HG03354 (cell line): ENCODE results near the gene NRCAM.

Experiments
- ATAC-seq: cut with Tn5 transposase; IDR thresholded peaks from one replicate; pipeline ENCODE4 v1.9.1; 2021; ENCODE audit warnings: mild to moderate bottlenecking; ENCODE audit not compliant: unreplicated experiment, poor library complexity, severe bottlenecking

The NRCAM gene

DNA sequence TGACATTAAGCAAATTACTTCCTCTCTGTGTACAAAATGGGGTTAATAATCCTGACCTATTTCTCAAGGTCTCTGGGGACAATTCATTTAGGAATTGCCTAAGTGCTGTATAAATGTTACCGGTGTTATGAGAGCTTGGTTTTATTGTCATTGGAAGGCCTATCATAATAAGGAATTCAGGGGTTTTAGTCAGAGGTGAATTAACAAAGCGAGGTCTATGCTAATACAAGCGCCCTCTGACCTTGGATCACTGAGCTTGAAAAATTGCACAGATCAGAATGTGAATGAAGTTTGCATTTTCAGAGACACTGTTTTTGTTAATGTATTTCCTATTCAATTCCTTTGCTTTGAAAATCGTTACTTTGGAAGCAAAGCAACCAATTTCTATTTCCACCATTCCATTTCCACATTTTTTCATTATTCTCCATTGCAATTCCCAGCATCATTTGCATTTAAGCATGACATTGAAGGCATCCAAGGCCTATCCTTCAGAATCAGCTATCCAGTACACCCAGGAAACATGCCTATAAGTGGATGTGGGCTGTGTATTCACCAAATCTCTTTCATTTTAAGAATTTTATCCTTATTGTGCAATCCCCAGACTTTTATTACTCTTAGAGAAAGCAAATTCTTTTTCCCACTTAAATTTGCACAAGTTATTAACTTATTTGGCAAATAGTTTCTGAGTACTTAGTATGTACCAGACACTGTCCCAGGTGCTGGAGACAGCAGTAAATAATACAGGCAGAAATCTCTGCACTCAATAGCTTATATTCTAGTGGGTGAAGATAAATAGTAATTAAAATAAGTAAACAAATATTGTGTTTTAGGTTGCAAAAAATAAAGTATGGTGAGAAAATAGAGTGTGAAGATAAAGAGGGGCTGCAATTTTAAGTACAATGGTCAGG, 133.1 kb downstream of the NRCAM start:
- no peak for ATAC-seq

DNA sequence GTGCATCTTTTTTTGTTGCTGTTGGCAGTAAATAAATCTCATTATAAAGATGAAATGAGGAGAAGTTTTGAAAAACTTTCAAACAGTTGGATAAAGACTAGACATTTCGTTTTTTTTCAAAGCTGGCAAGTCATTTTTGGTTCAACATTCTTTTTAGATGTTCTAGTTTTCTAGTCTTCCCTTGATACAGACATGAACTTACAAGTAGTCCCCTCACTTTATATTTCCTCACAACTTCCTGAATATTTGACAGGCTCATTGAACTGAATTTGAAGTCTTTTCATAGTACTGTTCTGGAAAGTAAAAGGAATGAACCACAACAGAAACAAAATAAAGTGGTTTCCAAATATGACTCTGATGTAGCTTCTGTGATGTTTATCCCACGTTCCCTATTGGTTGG, 134.2 kb downstream of the NRCAM start:
- no peak for ATAC-seq

DNA sequence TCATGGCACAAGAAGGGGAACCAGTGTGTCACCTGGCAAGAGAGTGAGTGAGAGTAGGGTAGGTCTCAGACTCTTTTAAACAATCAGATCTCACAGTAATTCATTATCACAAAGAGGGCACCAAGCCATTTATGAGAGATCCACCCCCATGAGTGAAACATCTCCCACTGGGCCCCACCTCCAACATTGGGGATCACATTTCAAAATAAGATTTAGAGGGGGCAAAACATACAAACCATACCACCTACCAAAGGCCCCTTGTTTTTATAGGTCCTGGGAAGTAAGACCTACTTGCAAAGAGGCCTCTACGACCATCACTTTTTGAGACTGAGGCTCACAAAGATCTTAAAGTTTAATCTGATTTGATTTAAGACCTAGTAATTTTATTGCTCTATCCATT, 134.9 kb downstream of the NRCAM start:
- no peak for ATAC-seq

DNA sequence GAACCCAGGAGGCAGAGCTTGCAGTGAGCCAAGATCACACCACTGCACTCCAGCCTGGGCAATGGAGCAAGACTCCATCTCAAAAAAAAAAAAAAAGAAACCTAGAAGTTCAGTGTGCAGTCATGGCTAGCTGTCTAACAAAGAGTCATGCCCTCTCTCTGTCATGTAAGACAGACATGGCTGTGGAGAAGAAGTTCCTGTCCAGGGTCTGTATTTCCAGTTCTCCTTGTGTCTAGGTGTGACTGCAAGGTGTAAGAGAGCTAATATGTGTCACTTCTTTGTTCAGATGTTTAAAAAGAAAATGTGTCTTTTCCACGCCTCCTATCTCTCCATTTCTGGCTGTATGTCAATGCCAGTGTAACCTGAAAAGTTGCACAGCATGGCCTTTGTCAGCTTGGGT, 139.5 kb downstream of the NRCAM start:
- ATAC-seq = no peak

DNA sequence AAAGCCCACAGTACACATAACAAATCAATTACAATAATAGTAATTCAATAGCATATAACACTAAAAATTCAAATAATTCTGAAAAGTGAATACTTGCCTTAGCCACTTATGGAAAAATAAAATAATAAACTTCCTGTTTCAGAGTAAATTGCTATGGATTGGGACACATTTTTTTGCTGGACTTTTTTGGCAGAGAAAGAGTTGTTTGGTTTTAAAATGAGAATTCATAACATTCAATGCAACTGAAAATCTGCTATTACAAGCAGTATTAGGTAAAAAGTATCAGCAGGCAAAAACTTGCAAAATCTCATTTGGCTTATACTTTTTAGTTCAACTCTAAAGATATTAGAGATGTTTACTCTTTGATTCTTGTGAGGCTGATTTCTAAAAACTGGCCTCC, 141.7 kb downstream of the NRCAM start:
- no peak for ATAC-seq

DNA sequence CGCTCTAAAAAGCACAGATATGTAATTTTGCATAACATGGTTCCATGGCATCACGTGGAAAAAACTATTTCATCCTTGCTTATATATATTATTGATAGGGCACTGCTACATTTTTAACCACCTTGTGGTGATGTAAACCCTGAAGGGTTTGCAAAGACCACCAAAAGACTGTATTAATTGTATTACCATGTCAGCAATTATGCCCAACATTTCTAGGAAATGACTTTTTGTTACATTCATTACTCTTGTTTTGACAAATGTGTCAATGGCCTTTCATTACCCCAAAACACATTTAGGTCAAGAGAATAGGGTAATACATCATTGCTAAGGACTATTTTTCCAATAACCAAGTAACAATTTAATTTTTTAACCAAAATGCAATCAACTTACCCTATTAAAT, 142.2 kb downstream of the NRCAM start:
- no peak for ATAC-seq

DNA sequence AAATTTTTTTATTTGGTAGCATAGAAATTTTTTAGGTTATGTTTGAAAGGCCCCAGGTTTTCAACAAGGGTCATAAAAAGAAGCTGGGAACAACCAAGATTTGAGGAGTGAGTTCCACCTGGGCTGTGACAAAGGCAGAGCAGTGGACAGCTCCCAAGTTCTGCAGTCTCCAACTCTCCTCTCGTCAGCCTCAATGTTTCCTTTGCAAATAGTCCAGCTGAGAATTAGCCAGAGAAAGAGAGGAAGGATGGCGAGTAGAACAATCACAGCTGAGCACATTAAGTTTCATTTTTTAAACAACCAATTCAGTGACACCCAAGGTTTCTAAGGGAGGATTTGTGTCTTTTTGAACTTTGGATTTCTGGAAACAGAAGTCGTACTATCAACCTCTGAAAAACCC, 143.2 kb downstream of the NRCAM start:
- ATAC-seq = no peak

DNA sequence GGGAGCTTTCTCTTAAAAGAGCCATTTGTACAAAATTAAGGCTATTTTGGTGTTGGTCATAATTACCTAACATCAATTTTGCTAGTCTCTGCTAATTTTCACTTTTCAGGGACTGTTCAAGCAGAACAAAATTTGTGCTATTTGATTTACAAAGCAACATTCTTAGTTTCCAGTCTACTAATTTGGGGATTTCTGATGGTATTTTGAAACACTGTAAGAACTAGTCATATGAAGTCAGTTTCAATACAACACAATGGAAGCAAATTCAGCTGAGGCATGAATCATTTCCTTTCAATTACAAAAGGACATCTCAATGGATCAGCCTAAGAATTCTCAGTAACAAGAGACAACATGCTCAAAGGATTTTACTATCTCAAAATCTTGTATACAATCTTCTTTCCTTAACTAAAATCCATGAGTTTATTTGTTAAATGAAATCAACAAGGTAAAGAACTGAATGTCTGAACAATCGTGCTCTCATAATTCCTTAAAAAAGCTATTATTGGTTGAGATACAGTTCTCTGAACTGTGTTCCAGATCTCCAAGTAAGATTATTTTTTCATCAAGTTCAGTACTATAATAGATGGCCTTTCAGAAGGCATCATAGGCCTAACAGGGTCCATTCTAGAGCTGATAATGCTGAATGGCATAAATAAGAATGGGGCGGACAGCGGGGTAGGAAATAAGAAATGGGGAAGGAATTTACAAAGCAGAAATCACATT, 144.6 kb downstream of the NRCAM start:
- peak; percentile 59 for ATAC-seq

DNA sequence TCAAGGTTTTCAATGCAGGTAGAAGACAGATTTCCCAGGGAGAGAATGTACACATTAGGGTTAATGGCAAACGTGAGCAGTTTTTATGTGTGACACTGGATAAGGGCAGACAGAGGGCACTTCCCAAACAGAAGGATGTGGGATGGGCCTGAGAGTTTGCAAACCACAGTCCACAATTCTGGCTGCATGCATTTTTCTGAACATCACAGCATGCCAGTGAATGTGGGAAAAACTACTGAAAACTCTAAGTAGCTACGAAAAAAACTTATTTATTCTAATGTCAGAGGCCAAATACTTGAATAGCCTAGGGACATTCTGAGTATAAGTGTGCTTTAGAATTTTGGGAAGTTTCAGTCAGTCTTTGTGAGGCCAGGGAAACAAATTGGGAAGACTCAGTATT, 145.9 kb downstream of the NRCAM start:
- ATAC-seq = no peak

DNA sequence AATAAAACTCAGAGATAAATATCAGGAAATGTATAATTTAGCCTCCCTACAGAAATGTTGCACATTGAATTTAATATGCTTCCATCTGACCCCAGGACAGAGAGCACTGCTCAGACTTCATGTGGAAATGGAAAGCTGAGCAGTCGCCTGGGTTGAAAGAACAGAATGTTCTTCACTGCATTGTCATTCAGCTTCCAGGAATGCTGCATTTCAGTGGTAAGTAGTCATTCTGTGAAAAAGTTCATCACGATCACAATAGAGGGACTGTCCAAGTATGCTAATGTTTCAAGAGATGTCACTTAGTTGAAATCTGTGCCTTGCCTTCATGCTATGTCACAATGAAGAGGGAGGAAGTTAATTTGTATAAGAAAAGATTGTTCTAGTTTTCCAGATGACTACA, 147.3 kb downstream of the NRCAM start:
- ATAC-seq = peak; percentile 52

DNA sequence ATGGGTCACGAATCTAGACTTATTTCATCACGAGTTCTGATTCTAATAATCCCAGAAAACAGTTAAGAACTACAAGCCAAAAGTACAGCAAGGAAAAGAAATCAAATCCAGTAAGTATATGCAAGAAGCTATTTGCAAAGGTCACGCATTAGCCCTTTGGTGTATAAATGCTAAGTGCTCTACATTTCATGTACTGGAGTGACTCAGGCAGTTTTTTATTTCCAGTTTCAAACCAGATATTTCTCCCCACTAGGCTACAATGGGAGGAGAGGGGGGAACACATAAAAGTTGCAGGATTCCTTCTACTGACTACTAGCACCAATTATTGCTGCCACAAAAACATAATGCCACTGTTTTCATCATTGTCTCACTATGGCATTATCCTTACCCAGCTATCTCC, 148.0 kb downstream of the NRCAM start:
- no peak for ATAC-seq

DNA sequence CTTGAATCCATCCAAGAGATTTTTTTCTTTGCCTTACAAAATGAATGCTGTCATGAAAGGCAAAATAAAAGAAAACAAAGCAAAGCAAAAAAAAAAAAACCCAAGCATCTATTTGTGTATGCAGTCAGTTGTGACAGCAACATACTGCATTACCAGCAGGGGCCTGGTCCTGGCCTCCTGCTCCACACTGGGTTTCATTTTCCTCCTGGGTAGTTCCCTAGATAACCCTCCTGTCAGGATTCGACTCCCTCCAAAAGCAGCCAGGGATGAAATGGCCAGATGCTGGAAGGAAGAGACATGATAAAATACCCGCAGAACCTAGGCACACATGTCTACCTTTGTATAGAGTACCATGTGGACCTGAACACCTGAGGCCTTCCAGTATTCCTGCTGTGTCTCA, 148.6 kb downstream of the NRCAM start:
- no peak for ATAC-seq

DNA sequence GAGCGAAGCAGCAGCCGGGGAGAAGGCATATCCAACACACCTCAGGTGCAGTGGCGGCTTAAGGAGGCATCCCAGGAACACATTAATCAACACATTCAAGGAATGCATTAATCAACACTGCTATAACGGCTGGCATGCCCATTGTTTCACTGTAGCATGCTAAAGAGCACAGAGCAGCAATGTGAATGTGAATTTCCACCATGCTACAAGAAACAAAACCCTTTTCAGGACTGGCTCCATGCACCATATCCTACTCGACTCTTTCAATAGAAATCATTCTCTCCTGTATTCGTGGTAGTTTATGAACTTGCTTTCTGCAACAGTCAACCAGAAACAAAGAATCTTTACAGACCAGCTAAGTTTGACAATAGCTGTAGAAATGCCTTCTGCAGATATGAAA, 149.0 kb downstream of the NRCAM start:
- no peak for ATAC-seq

DNA sequence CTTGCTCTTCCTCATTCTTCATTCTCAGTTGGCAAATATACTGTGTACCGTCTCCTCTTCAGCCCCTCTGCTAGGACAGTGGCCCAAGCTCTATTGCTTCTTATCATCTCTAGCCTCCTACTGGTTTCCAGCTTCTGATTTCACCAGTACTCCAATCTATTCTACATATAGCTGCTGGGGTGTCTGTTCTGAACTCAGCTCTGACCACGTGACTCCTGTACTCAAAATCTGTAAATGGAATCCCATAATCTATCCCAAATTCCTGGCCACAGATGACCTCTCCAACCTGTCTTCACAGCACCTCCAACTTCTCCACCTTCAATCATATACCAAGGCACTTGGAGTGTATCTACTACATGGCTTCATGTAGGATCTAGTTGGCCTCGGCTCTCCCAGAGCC, 152.9 kb downstream of the NRCAM start:
- ATAC-seq = no peak

DNA sequence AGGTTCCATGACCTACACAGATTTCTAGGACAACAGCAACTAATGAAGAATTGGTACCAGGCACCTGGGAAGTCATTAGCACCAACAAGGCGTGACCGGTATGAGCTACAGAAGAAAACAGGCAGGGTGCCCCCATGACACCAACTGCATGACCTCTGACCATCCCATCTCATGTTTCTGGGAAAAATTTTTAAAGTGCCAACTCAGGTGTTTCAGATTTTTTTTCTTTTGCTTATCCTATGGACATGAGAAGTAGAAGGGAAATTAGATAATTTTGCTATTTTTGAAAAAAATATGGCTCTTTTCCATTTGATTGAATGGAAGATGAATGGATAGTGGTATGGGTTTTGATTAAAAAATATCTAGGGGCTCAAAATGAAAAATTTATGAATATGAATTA, 154.8 kb downstream of the NRCAM start:
- ATAC-seq = no peak

DNA sequence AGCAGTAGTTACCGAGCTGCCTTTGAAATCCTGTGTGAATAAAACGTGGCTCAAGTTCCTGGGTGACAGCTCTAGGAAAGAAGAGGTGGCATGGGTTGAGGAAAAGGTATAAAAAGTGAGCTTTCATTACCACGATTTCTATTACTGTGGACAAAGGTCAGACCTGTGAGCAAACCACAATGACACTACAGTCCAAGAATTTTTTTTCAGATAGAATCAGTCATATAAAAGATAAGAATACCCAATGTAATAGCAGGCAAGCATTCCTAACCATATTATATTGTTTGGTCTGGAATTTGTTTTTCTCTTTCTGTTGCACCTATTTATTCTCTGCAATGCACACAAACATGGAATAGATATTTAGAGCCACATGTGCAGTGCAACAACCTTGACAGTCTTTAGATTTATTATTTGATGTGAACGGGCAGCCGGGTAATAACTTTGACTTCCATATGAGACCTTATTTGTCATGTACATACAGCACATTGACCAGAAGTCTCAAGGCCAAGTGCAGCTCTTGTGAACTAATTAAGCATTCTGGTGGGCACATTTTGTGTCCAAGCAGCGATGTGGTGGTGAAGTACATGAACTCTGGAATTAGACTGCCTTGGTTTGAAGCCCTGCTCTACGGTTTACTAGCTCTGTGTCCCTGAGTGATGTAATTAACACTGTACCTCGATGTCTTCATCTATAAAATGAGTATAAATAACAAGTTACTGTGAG, 156.8 kb downstream of the NRCAM start:
- no peak for ATAC-seq

DNA sequence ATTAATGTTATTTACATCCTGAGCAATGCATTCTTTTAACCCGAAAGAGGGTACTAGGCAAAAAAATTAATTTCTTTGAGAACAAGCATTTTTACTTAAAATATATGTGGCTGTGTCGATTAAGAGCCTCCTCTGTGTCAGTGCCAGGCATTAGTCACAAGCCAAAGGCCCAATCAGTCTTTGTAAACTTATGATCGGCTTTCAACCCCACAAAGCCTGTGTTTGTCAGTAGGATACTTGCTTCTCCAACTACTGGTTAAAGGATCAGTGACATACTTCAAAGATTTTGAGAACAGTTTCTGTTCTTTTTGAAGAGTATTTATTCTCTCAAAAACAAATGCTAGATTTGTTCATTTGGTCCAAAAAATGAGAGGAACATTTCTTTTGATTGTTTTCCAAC, 159.3 kb downstream of the NRCAM start:
- no peak for ATAC-seq

DNA sequence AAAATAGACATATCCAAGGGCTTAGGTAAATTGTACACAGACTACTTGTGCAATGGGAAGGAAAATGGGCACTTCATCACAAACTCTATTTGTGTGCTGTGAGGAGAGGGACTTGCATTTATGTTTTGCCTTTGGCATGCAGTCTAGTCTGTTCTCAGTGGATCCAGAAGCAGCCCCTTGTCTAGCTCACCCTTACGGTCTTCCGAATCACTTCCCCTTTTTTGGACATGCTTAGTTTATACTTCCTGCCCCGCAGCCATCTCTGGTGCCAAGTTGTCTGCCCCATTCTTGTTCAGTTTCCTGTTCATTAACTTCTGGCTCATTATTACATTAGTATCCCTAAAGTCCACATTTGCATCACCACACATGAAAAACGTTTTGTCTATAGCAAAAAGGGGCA, 161.6 kb downstream of the NRCAM start:
- peak; percentile 99 for ATAC-seq

DNA sequence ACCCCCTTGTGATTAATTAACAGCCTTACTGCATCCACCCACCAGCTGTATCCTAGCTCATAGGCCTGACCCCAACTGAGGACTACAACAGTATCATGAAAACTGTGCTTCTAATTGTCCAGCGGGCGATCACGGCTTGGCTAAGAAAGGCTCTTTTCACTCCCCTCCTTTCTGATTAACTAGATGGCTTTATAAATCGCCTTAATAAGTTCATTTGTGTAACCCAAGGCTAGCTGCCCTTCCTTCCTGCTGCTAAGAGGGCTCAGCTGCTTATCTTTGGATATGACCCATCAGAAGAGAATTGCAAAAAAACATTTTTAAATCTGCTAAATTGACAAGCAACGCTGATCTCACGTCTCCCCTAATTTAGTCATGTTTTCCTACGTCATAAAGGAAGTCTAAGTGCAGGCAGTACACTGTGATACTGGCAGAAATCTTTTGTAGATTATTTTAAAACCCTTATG, 163.1 kb downstream of the NRCAM start:
- no peak for ATAC-seq

DNA sequence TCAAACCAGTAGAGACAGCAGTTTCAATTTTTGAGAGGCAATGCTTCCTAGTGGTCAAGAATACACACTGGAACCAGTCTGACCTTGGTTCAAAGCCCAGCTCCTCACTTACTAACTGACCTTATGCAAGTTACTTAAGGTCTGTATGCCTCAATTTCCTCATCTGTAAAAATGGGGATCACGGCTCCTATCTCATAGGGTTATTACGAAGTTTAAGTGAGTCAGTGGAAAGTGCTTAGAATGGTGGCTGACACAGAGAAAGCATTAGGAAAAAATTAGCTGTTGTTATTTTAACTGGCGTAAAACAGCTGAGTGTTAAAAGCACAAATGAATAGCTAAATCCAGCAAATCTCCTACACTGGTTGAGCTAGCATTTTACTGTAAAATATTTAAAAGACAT, 163.7 kb downstream of the NRCAM start:
- ATAC-seq = no peak
